WERI-Rb-1 (cell line): ENCODE data around the gene COL13A1.

Experiments used
- DNase-seq: peaks from one replicate; pipeline ENCODE4 v3.0.0-alpha.2; 2020
- H3K27ac ChIP-seq: fragments of 250-450 bp; sonication (Bioruptor Pico); 2 replicates; pipeline ENCODE4 v1.5.1; 2020; ENCODE audit warnings: mild to moderate bottlenecking, moderate library complexity
- H3K27me3 ChIP-seq: fragments of 250-450 bp; sonication (Bioruptor Pico); 2 replicates; pipeline ENCODE4 v1.5.1; 2021; ENCODE audit warnings: mild to moderate bottlenecking, low read depth, moderate library complexity; ENCODE audit not compliant: insufficient read depth, severe bottlenecking
- H3K36me3 ChIP-seq: fragments of 250-450 bp; sonication (Bioruptor Pico); 2 replicates; pipeline ENCODE4 v1.5.1; 2020; ENCODE audit warnings: mild to moderate bottlenecking, moderate library complexity
- H3K4me3 ChIP-seq: 2 replicates; pipeline ENCODE4 v1.5.1; 2011; ENCODE audit warnings: low read depth, mild to moderate bottlenecking, control low read depth, low read length
- H3K9me3 ChIP-seq: fragments of 250-450 bp; sonication (Bioruptor Pico); 2 replicates; pipeline ENCODE4 v1.5.1; 2021; ENCODE audit warnings: mild to moderate bottlenecking, moderate library complexity; ENCODE audit not compliant: severe bottlenecking
- CTCF ChIP-seq: IDR thresholded peaks from 2 replicates; pipeline ENCODE4 v1.5.1; 2011; ENCODE audit warnings: low read depth, mild to moderate bottlenecking, control low read depth, inconsistent platforms, low read length

The COL13A1 gene

GRCh38 chr10:69974551-69975155, 172.9 kb downstream of the COL13A1 start:
- peak; percentile 76 for DNase-seq

GRCh38 chr10:69976795-69977546, 175.3 kb downstream of the COL13A1 start:
- no peak for DNase-seq
- H3K9me3 ChIP-seq = no peaks in the 10 kb centered on the region
- H3K36me3 ChIP-seq = no peaks in the 10 kb centered on the region
- no peaks in the 10 kb centered on the region for H3K27me3 ChIP-seq
- no peak for TF ChIP-seq CTCF
- no peak overlapping the region for H3K27ac ChIP-seq
- no peak overlapping the region for H3K4me3 ChIP-seq

More at GRCh38 chr10:69974551-69975155, 172.9 kb downstream of the COL13A1 start:
- H3K27ac ChIP-seq = peak overlapping the region; percentile 35
- H3K27me3 ChIP-seq = no peaks in the 10 kb centered on the region
- no peaks in the 10 kb centered on the region for H3K9me3 ChIP-seq
- no peaks in the 10 kb centered on the region for H3K36me3 ChIP-seq
- TF ChIP-seq CTCF = no peak
- no peak overlapping the region for H3K4me3 ChIP-seq

GRCh38 chr10:69979174-69979573, 177.5 kb downstream of the COL13A1 start:
- DNase-seq = no peak
- H3K4me3 ChIP-seq = no peak overlapping the region
- no peaks in the 10 kb centered on the region for H3K36me3 ChIP-seq
- no peaks in the 10 kb centered on the region for H3K27me3 ChIP-seq
- TF ChIP-seq CTCF = no peak
- H3K27ac ChIP-seq = no peak overlapping the region
- H3K9me3 ChIP-seq = no peaks in the 10 kb centered on the region

- DNase-seq = no peak
- Histone ChIP-seq H3K4me3 (no peak overlapping the region), H3K36me3 (no peaks in the 10 kb centered on the region), H3K27me3 (no peaks in the 10 kb centered on the region), H3K9me3 (no peaks in the 10 kb centered on the region), H3K27ac (no peak overlapping the region)
- TF ChIP-seq CTCF = no peak
Measured at GRCh38 chr10:69980672-69981071, 179.0 kb downstream of the COL13A1 start.

- no peak for TF ChIP-seq CTCF
- DNase-seq = no peak
- no peaks in the 10 kb centered on the region for H3K36me3 ChIP-seq
- H3K27me3 ChIP-seq = no peaks in the 10 kb centered on the region
- H3K9me3 ChIP-seq = no peaks in the 10 kb centered on the region
- H3K27ac ChIP-seq = no peak overlapping the region
- no peak overlapping the region for H3K4me3 ChIP-seq
Measured at GRCh38 chr10:69988094-69988493, 186.4 kb downstream of the COL13A1 start.

- no peak for TF ChIP-seq CTCF
- no peak overlapping the region for H3K4me3 ChIP-seq
- H3K27ac ChIP-seq = no peak overlapping the region
Measured at GRCh38 chr10:69991151-69991550, 189.4 kb downstream of the COL13A1 start.

More at GRCh38 chr10:69991151-69991550, 189.4 kb downstream of the COL13A1 start:
- H3K27me3 ChIP-seq = no peaks in the 10 kb centered on the region
- H3K36me3 ChIP-seq = no peaks in the 10 kb centered on the region
- no peak for DNase-seq
- H3K9me3 ChIP-seq = no peaks in the 10 kb centered on the region
